Measurements from ENCODE around the gene BCL2L1. TPM values are rescaled to one million over a fixed set of nuclear protein-coding genes. Genes with fewer than 3 reads are reported as not detected.

Gene BCL2L1
- total and polyA plus RNA-seq, 2 donors (not counting 3 experiments of a cell fraction or from before 2014, with no cell fraction given) = 78.0 to 101 TPM

- no peak overlapping the region for H3K27ac ChIP-seq (ENCODE audit: insufficient read depth, low read depth, low read length)
- no peaks in the 10 kb centered on the region for H4K20me1 ChIP-seq (replicated peaks; ENCODE audit: control insufficient read depth, extremely low read depth, insufficient read depth, low read length)
- no peak overlapping the region for H3K4me3 ChIP-seq (replicated peaks in 1 of 3; ENCODE audit: insufficient read depth in 1 of 3, low read depth in 1 of 3, low read length in 3 of 3)
- H3K9ac ChIP-seq (replicated peaks; ENCODE audit: extremely low read depth, insufficient read depth, low read length) = no peak overlapping the region
- H2AFZ ChIP-seq (ENCODE audit: low read depth, low read length) = no peak overlapping the region
- H3K9me1 ChIP-seq (replicated peaks; ENCODE audit: control insufficient read depth, extremely low read depth, insufficient read depth, low read length) = no peaks in the 10 kb centered on the region
- no peaks in the 10 kb centered on the region for H3K9me3 ChIP-seq (replicated peaks; ENCODE audit: control insufficient read depth, insufficient read depth, low read length)
- ChIA-PET CTCF (interaction anchor here (1.6 kb wide), 1 partner anchor 20 kb away, joined by 5 read pairs; no protein-coding TSS in a partner anchor), POLR2A (no interaction called here)
- H3K79me2 ChIP-seq (ENCODE audit: control insufficient read depth, insufficient read depth, low read length) = peaks cover 88% of the 10 kb centered on the region
- peaks cover 43% of the 10 kb centered on the region for H3K4me1 ChIP-seq (ENCODE audit: control insufficient read depth, extremely low read depth, insufficient read depth, low read length)
- H3K36me3 ChIP-seq (ENCODE audit: control insufficient read depth in 2 of 2, extremely low read depth in 1 of 2, insufficient read depth in 2 of 2, low read length in 2 of 2) = peaks cover 2 to 17% of the 10 kb centered on the region in 2 experiments
- no peak for TF ChIP-seq GATA2 (IDR thresholded peaks at IDR 0.05; ENCODE audit: insufficient read depth, insufficient read length, low read depth, low read length)
- no peak for TF ChIP-seq POLR2AphosphoS5 (IDR thresholded peaks at IDR 0.05; ENCODE audit: insufficient read depth, low read depth, low read length)
- no peak for TF ChIP-seq MYC (IDR thresholded peaks at IDR 0.05; ENCODE audit: low read depth, low read length)
- TF ChIP-seq POLR2A (IDR thresholded peaks at IDR 0.05; ENCODE audit: low read depth, low read length) = no peak
- TF ChIP-seq JUN (IDR thresholded peaks at IDR 0.05; ENCODE audit: borderline replicate concordance, insufficient read depth, insufficient read length, low read depth) = no peak
- no peak for TF ChIP-seq MAX (IDR thresholded peaks at IDR 0.05; ENCODE audit: insufficient read depth, insufficient read length)
- TF ChIP-seq FOS (IDR thresholded peaks at IDR 0.05; ENCODE audit: borderline replicate concordance, insufficient read depth, low read length) = no peak
- no peak for TF ChIP-seq CTCF (IDR thresholded peaks at IDR 0.05; ENCODE audit: extremely low read depth in 1 of 2, insufficient read depth in 1 of 2, low read depth in 1 of 2, low read length in 2 of 2)
- no peak for TF ChIP-seq EZH2 (IDR thresholded peaks at IDR 0.05; ENCODE audit: borderline replicate concordance, low read depth, low read length, severe bottlenecking)
- no peak overlapping the region for H3K4me2 ChIP-seq (ENCODE audit: insufficient read depth, low read length)
- dilution Hi-C loops (cut with MboI; ENCODE audit: extremely low pct_ligation_motif_present, low sequenced_read_pairs) (no loop called here), intact Hi-C loops (cut with micrococcal nuclease) (no loop called here)
- DNase-seq (ENCODE audit: low read depth, low spot score) (no peak), FAIRE-seq (no peak)
- H3K27me3 ChIP-seq (ENCODE audit: control insufficient read depth in 2 of 2, insufficient read depth in 2 of 2, low read length in 2 of 2) = no peaks in the 10 kb centered on the region
- BruUV-seq (replicated peaks) = no TSS peak
Measured at GRCh38 chr20:31681128-31681727, 41.4 kb downstream of the BCL2L1 start.

Measured in endothelial cell of umbilical vein (primary cell).